A549 (cell line): ENCODE results near the gene PPIG.

Experiments used
- CTCF ChIP-seq: fragments of >200 bp; sonication (Bioruptor Twin); formaldehyde crosslinking; IDR thresholded peaks from 3 replicates; pipeline ENCODE4 v1.5.1; 2016
- EP300 ChIP-seq, 2 experiments: fragments of >200 bp; sonication (Bioruptor Twin); formaldehyde crosslinking; IDR thresholded peaks; 2 replicates in 1 of 2; 3 replicates in 1 of 2; pipeline ENCODE4 v1.6.1; 2016 to 2017
- KDM1A ChIP-seq: fragments of 200-600 bp; sonication (generic); IDR thresholded peaks from 2 replicates; pipeline ENCODE4 v1.6.1; 2016; ENCODE audit warnings: low read depth, mild to moderate bottlenecking
- REST ChIP-seq: fragments of 200-600 bp; sonication (generic); IDR thresholded peaks from 2 replicates; pipeline ENCODE4 v1.6.1; 2016; ENCODE audit warnings: antibody characterized with exemption, mild to moderate bottlenecking, moderate library complexity
- RFX5 ChIP-seq: fragments of 450-650 bp; IDR thresholded peaks from 2 replicates; pipeline ENCODE4 v1.7.1; 2014; ENCODE audit warnings: antibody characterized with exemption, mild to moderate bottlenecking, moderate library complexity
- USF2 ChIP-seq: fragments of 450-650 bp; IDR thresholded peaks from 2 replicates; pipeline ENCODE4 v1.6.1; 2014; ENCODE audit warnings: antibody characterized with exemption

DNA sequence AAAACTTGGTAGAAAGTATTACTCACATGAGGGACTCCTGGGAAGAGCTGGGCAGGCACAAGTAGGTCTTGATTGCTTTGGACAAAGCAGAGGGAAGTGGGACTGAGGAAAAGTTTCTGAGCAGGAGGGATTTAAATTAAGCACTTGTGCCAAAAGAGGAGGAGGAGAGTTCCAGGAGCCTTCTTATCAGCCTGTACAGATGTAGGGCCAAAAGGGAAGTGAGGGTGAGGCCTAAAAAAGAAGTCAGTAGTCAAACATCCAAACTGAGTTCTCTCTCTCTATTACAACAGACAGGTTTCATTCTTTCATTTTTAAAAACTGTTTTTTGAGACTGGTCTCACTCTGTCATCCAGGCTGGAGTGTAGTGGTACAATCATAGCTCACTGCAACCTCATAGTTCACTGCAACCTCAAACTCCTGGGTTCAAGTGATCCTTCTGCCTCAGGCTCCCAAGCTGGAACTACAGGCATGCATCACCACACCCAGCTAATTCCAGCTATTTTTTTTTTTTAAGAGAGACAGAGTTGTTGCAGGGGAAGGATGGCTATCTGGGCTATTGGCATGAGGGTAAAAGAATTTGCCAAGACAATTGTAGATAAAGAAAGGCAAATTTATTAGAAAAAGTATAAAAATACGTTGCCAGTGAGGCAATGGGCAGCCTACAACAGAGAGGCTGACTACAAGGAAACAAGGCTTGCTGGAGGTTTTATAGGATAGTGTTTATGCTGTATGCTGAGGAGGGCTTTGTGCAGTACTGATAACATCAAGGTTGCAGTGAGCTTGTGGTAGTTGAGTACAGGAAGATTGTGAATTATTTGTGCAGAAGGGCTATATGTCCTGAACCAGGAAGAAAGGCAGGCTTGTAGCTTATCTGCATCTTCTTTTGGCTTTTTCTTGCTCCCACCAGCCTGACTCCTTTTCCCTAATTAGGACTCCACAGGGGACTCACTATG, 81.1 kb downstream of the PPIG start:
- TF ChIP-seq RFX5 = no peak
- no peak for TF ChIP-seq EP300 (IDR thresholded peaks at IDR 0.05)
- no peak for TF ChIP-seq KDM1A
- TF ChIP-seq CTCF = no peak
- no peak for TF ChIP-seq REST
- TF ChIP-seq USF2 = no peak
